OCI-LY7 (cell line): ENCODE data around the gene C1orf21. TPM values are rescaled to one million over a fixed set of nuclear protein-coding genes. Genes with fewer than 3 reads are reported as not detected.

Source experiments
- BruUV-seq: library from RNA; stranded (reverse); fragments of 400-500 nt; replicated peaks from 2 replicates; lab custom pipeline; 2021; lab: Mats Ljungman, UMichigan
- CTCF ChIA-PET: fragments of 300-600 bp; sonication (Branson Sonifier 250); formaldehyde crosslinking; loops from one replicate; lab custom pipeline; 2022; ENCODE audit warnings: antibody characterized with exemption; ENCODE audit not compliant: unreplicated experiment; lab: Charles Lee
- POLR2A ChIA-PET: fragments of 300-600 bp; sonication (Branson Sonifier 250); formaldehyde crosslinking; loops from one replicate; lab custom pipeline; 2022; ENCODE audit warnings: antibody characterized with exemption; lab: Charles Lee
- DNase-seq: peaks from one replicate; pipeline ENCODE4 v3.0.0-alpha.2; 2015; ENCODE audit warnings: low spot score
- H2AFZ ChIP-seq: fragments of 200-600 bp; sonication (generic), shearing (Covaris generic); 2 replicates; pipeline ENCODE4 v1.6.1; 2014; ENCODE audit warnings: mild to moderate bottlenecking, antibody characterized with exemption, low read length, moderate library complexity
- H3K27ac ChIP-seq: fragments of 200-600 bp; sonication (generic); 2 replicates; pipeline ENCODE4 v1.5.1; 2014; ENCODE audit warnings: mixed run types, low read depth, mild to moderate bottlenecking, moderate library complexity, low read length, inconsistent platforms; ENCODE audit not compliant: poor library complexity, severe bottlenecking
- H3K36me3 ChIP-seq: fragments of 200-600 bp; sonication (generic); 2 replicates; pipeline ENCODE4 v1.6.1; 2014; ENCODE audit warnings: mild to moderate bottlenecking, antibody characterized with exemption, low read length, moderate library complexity, mixed read lengths; ENCODE audit not compliant: insufficient read depth
- H3K4me1 ChIP-seq: fragments of 200-600 bp; sonication (generic); 2 replicates; pipeline ENCODE4 v1.5.1; 2014; ENCODE audit warnings: mild to moderate bottlenecking, low read length; ENCODE audit not compliant: insufficient read depth, poor library complexity, severe bottlenecking
- H3K4me2 ChIP-seq: fragments of 200-600 bp; sonication (generic); 2 replicates; pipeline ENCODE4 v1.6.1; 2014; ENCODE audit warnings: mild to moderate bottlenecking, low read length
- H3K4me3 ChIP-seq: fragments of 200-600 bp; sonication (generic); 2 replicates; pipeline ENCODE4 v1.5.1; 2014; ENCODE audit warnings: mild to moderate bottlenecking, low read depth, low read length; ENCODE audit not compliant: poor library complexity, severe bottlenecking
- H3K79me2 ChIP-seq: fragments of 200-600 bp; sonication (generic); 2 replicates; pipeline ENCODE4 v1.6.1; 2016; ENCODE audit warnings: low read depth, mild to moderate bottlenecking, low read length, moderate library complexity, mixed read lengths; ENCODE audit not compliant: insufficient read depth
- H3K9me2 ChIP-seq: fragments of 200-600 bp; sonication (generic); 2 replicates; pipeline ENCODE4 v1.6.1; 2016; ENCODE audit warnings: mild to moderate bottlenecking, low read length, mixed read lengths; ENCODE audit not compliant: insufficient read depth
- H3K9me3 ChIP-seq: fragments of 200-600 bp; sonication (generic); 2 replicates; pipeline ENCODE4 v1.6.1; 2014; ENCODE audit warnings: mild to moderate bottlenecking, mixed run types, low read length, mixed read lengths
- H4K20me1 ChIP-seq: fragments of 200-600 bp; sonication (generic); 2 replicates; pipeline ENCODE4 v1.6.1; 2014; ENCODE audit warnings: mild to moderate bottlenecking, antibody characterized with exemption, low read length, moderate library complexity, mixed read lengths; ENCODE audit not compliant: insufficient read depth
- CTCF ChIP-seq: fragments of 200-600 bp; sonication (generic); conservative IDR thresholded peaks from 2 replicates; pipeline ENCODE4 v1.5.1; 2014; ENCODE audit warnings: mild to moderate bottlenecking, antibody characterized with exemption, low read length, moderate library complexity, mixed read lengths
- EZH2phosphoT487 ChIP-seq: fragments of 200-600 bp; sonication (generic); IDR thresholded peaks from 2 replicates; pipeline ENCODE4 v1.6.1; 2018; ENCODE audit warnings: low read depth, borderline replicate concordance, mild to moderate bottlenecking, mixed run types, antibody characterized with exemption, low read length, moderate library complexity, mixed read lengths
- intact Hi-C: fragments of 100-400 bp; cut with micrococcal nuclease; formaldehyde crosslinking; loops from one replicate; pipeline ENCODE4 v1.10.0; 2022; ENCODE audit not compliant: unreplicated experiment
- total RNA-seq, 2 experiments: library from RNA; depleted of rRNA in 1 of 2; stranded (reverse); fragments of >200 nt in 1 of 2; shearing (Covaris generic) in 1 of 2; gene quantifications; 2 replicates each; pipeline ENCODE4 v1.2.3, GENCODE V29; 2014 to 2022

C1orf21 gene
- total RNA-seq, 2 experiments from 2014 or later: not detected

DNA sequence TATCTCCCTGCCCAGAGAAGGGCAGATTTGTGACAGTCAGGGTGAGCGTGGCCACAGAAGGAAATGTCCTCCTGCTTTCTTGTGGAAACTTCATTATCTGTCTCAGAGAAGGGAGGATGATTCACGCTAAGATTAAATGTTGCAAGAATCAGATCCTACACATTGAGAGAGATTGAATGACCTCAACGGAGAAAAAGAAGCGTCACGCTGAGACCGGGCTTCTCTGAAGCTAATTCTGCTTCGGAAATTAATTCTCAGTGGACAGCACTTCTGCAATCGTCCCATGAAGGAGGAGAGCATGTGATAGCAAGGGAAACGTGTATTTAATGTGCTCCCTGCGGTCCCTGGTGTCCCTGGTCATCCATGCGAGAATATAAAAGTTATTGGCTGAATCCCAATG lies 19.8 kb upstream of the C1orf21 start:
- CTCF ChIA-PET: no interaction called here
- Histone ChIP-seq H3K27ac (no peak overlapping the region), H3K4me3 (no peak overlapping the region), H4K20me1 (no peaks in the 10 kb centered on the region), H3K4me1 (no peaks in the 10 kb centered on the region), H3K79me2 (no peaks in the 10 kb centered on the region), H3K9me3 (no peaks in the 10 kb centered on the region), H3K9me2 (no peaks in the 10 kb centered on the region), H3K36me3 (no peaks in the 10 kb centered on the region), H3K4me2 (no peak overlapping the region), H2AFZ (no peak overlapping the region)
- BruUV-seq: no TSS peak
- DNase-seq: no peak
- TF ChIP-seq CTCF (no peak), EZH2phosphoT487 (no peak)
- POLR2A ChIA-PET: no interaction called here
- intact Hi-C loops: no loop called here

- Histone ChIP-seq H4K20me1 (no peaks in the 10 kb centered on the region), H3K4me3 (no peak overlapping the region), H3K27ac (no peak overlapping the region), H3K36me3 (no peaks in the 10 kb centered on the region), H3K4me2 (no peak overlapping the region), H3K9me2 (no peaks in the 10 kb centered on the region), H3K4me1 (no peaks in the 10 kb centered on the region), H3K9me3 (no peaks in the 10 kb centered on the region), H3K79me2 (no peaks in the 10 kb centered on the region), H2AFZ (no peak overlapping the region)
- intact Hi-C loops: no loop called here
- no peak for DNase-seq
- ChIA-PET CTCF (no interaction called here), POLR2A (interaction anchor here (0.6 kb wide), 1 partner anchor 292 kb away, joined by 3 read pairs; no protein-coding TSS in a partner anchor)
- no TSS peak for BruUV-seq
- no peak for TF ChIP-seq EZH2phosphoT487
- no peak for TF ChIP-seq CTCF
Observed at GRCh38 chr1:184367427-184368038, 19.3 kb upstream of the C1orf21 start.

GRCh38 chr1:184368354-184368753 lies 18.5 kb upstream of the C1orf21 start:
- DNase-seq: no peak
- no peak overlapping the region for H2AFZ ChIP-seq
- H3K79me2 ChIP-seq: no peaks in the 10 kb centered on the region
- H3K4me1 ChIP-seq: no peaks in the 10 kb centered on the region
- no peaks in the 10 kb centered on the region for H3K36me3 ChIP-seq
- intact Hi-C loops: no loop called here
- TF ChIP-seq CTCF (no peak), EZH2phosphoT487 (no peak)
- H4K20me1 ChIP-seq: no peaks in the 10 kb centered on the region
- H3K4me3 ChIP-seq: no peak overlapping the region
- H3K9me3 ChIP-seq: no peaks in the 10 kb centered on the region
- no peak overlapping the region for H3K4me2 ChIP-seq
- ChIA-PET POLR2A (interaction anchor here (0.7 kb wide), 1 partner anchor 279 kb away, joined by 3 read pairs; no protein-coding TSS in a partner anchor), CTCF (no interaction called here)
- no peaks in the 10 kb centered on the region for H3K9me2 ChIP-seq
- BruUV-seq: no TSS peak
- H3K27ac ChIP-seq: no peak overlapping the region
